HCT116 (cell line): ENCODE data around the gene MYPN. TPM values are rescaled to one million over a fixed set of nuclear protein-coding genes. Genes with fewer than 3 reads are reported as not detected.

Source experiments
- ATAC-seq: fragments of 200-7000 bp; cut with Tn5 transposase; 2 replicates; pipeline ENCODE4 v1.9.1; 2020; ENCODE audit warnings: mild to moderate bottlenecking, moderate library complexity
- BruUV-seq: library from RNA; stranded (reverse); fragments of 400-500 nt; replicated peaks from 2 replicates; lab custom pipeline; 2021; lab: Mats Ljungman, UMichigan
- CTCF ChIA-PET: fragments of 300-600 bp; sonication (Branson Sonifier 250); formaldehyde crosslinking; loops from one replicate; lab custom pipeline; 2021; ENCODE audit warnings: antibody characterized with exemption; lab: Charles Lee
- POLR2A ChIA-PET: fragments of 300-600, 350-600 bp; sonication (Branson Sonifier 250); formaldehyde crosslinking; loops from one replicate; lab custom pipeline; 2021; ENCODE audit warnings: antibody characterized with exemption; lab: Charles Lee
- RAD21 ChIA-PET, 2 experiments: fragments of 300-600 bp; sonication (Branson Sonifier 250); formaldehyde crosslinking; loops; one replicate each; lab custom pipeline; 2023; ENCODE audit warnings: low total read pairs in 2 of 2; ENCODE audit not compliant: uncharacterized antibody in 2 of 2, unreplicated experiment in 2 of 2, low non-redundant PET in 1 of 2; lab: Charles Lee
- DNase-seq: peaks from one replicate; pipeline ENCODE4 v3.0.0-alpha.2; 2010; ENCODE audit warnings: low read depth, low spot score
- H2AFZ ChIP-seq: fragments of 200-600 bp; shearing (Covaris generic), sonication (generic); 2 replicates; pipeline ENCODE4 v1.6.1; 2017; ENCODE audit warnings: low read depth, mixed run types, mixed read lengths, antibody characterized with exemption, low read length; ENCODE audit not compliant: poor library complexity, severe bottlenecking
- H3K27ac ChIP-seq: 2 replicates; pipeline ENCODE4 v1.5.1; 2012; ENCODE audit warnings: low read depth, low read length
- H3K27me3 ChIP-seq: fragments of 200-600 bp; sonication (generic); 2 replicates; pipeline ENCODE4 v1.6.1; 2016; ENCODE audit warnings: mixed run types, low read length, mixed read lengths; ENCODE audit not compliant: insufficient read depth
- H3K36me3 ChIP-seq, 2 experiments: fragments of 200-500 bp in 1 of 2; fragments of 200-600 bp in 1 of 2; sonication (Bioruptor generic) in 1 of 2; sonication (generic) in 1 of 2; 2 replicates each; pipeline versions ENCODE4 v1.5.1 to v1.6.1; 2014 to 2016; ENCODE audit warnings: low read length in 2 of 2, inconsistent platforms in 1 of 2, mixed read lengths in 1 of 2, mixed run types in 1 of 2; ENCODE audit not compliant: insufficient read depth in 2 of 2, control insufficient read depth in 1 of 2
- H3K4me1 ChIP-seq, 2 experiments: fragments of 200-600 bp in 1 of 2; sonication (generic) in 1 of 2; 2 replicates each; pipeline versions ENCODE4 v1.5.1 to v1.6.1; 2012 to 2017; ENCODE audit warnings: low read length in 2 of 2, inconsistent platforms in 1 of 2, mild to moderate bottlenecking in 1 of 2, mixed read lengths in 1 of 2, mixed run types in 1 of 2, moderate library complexity in 1 of 2; ENCODE audit not compliant: insufficient read depth in 2 of 2, control insufficient read depth in 1 of 2
- H3K4me2 ChIP-seq: fragments of 200-600 bp; sonication (generic); 2 replicates; pipeline ENCODE4 v1.6.1; 2017; ENCODE audit warnings: mixed run types, low read length, mixed read lengths
- H3K4me3 ChIP-seq, 2 experiments: fragments of 200-600 bp in 1 of 2; sonication (generic) in 1 of 2; replicated peaks in 1 of 2; 2 replicates each; pipeline ENCODE4 v1.5.1; 2011 to 2016; ENCODE audit warnings: low read length in 2 of 2, control low read depth in 1 of 2, low read depth in 1 of 2, mild to moderate bottlenecking in 1 of 2, mixed read lengths in 1 of 2, mixed run types in 1 of 2
- H3K79me2 ChIP-seq: fragments of 200-600 bp; sonication (generic); 2 replicates; pipeline ENCODE4 v1.6.1; 2017; ENCODE audit warnings: mild to moderate bottlenecking, mixed run types, low read length, moderate library complexity, mixed read lengths; ENCODE audit not compliant: insufficient read depth
- H3K9ac ChIP-seq: fragments of 200-600 bp; sonication (generic); 2 replicates; pipeline ENCODE4 v1.6.1; 2016; ENCODE audit warnings: low read length, mixed read lengths
- H3K9me2 ChIP-seq: fragments of 200-600 bp; sonication (generic), shearing (Covaris generic); 2 replicates; pipeline ENCODE4 v1.6.1; 2017; ENCODE audit warnings: mixed run types, mild to moderate bottlenecking, moderate library complexity; ENCODE audit not compliant: insufficient read depth
- H3K9me3 ChIP-seq, 2 experiments: fragments of 200-500 bp in 1 of 2; fragments of 200-600 bp in 1 of 2; sonication (Bioruptor generic) in 1 of 2; sonication (generic) in 1 of 2; 2 replicates each; pipeline ENCODE4 v1.6.1; 2014 to 2017; ENCODE audit warnings: low read length in 2 of 2, mixed read lengths in 2 of 2, inconsistent platforms in 1 of 2, low read depth in 1 of 2, mild to moderate bottlenecking in 1 of 2, mixed run types in 1 of 2, moderate library complexity in 1 of 2; ENCODE audit not compliant: control insufficient read depth in 1 of 2, insufficient read depth in 1 of 2
- H4K20me1 ChIP-seq: fragments of 200-600 bp; sonication (generic), shearing (Covaris generic); 2 replicates; pipeline ENCODE4 v1.6.1; 2017; ENCODE audit warnings: mixed run types, mild to moderate bottlenecking, moderate library complexity; ENCODE audit not compliant: insufficient read depth
- CEBPB ChIP-seq: IDR thresholded peaks from 2 replicates; pipeline ENCODE4 v1.6.1; 2012; ENCODE audit warnings: low read depth
- EGR1 ChIP-seq: IDR thresholded peaks from 2 replicates; pipeline ENCODE4 v1.6.1; 2012; ENCODE audit warnings: low read depth
- ELF1 ChIP-seq: IDR thresholded peaks from 2 replicates; pipeline ENCODE4 v1.6.1; 2012; ENCODE audit warnings: low read depth, borderline replicate concordance
- EZH2 ChIP-seq: fragments of 200-600 bp; sonication (generic); IDR thresholded peaks from 2 replicates; pipeline ENCODE4 v1.6.1; 2017; ENCODE audit warnings: antibody characterized with exemption, mixed run types
- FOSL1 ChIP-seq: IDR thresholded peaks from 2 replicates; pipeline ENCODE4 v1.6.1; 2012; ENCODE audit warnings: low read depth
- POLR2A ChIP-seq: IDR thresholded peaks from 2 replicates; pipeline ENCODE4 v1.7.0; 2011; ENCODE audit warnings: borderline replicate concordance; ENCODE audit not compliant: insufficient read depth, insufficient read length; ENCODE audit errors: extremely low read depth
- POLR2AphosphoS5 ChIP-seq: IDR thresholded peaks from 2 replicates; pipeline ENCODE4 v1.6.1; 2011; ENCODE audit warnings: mild to moderate bottlenecking, low read depth, low read length, moderate library complexity
- SRF ChIP-seq: IDR thresholded peaks from 2 replicates; pipeline ENCODE4 v1.6.1; 2012; ENCODE audit warnings: low read depth
- ZFX ChIP-seq: fragments of 450-650 bp; IDR thresholded peaks from 2 replicates; pipeline ENCODE4 v1.6.1; 2017
- ZNF274 ChIP-seq: fragments of 200-500 bp; sonication (Bioruptor generic); IDR thresholded peaks from 2 replicates; pipeline ENCODE4 v1.6.1; 2014; ENCODE audit warnings: mild to moderate bottlenecking, low read depth, low read length, inconsistent platforms
- intact Hi-C: fragments of 100-400 bp; cut with micrococcal nuclease; formaldehyde crosslinking; loops from 2 replicates; pipeline ENCODE4 v1.10.0; 2022
- total RNA-seq: library from RNA; stranded (reverse); gene quantifications from one replicate; pipeline ENCODE4 v1.2.1, GENCODE V29; 2021; ENCODE audit not compliant: unreplicated experiment
- TF ChIP-seq, protein P1 (sequence below): IDR thresholded peaks from 2 replicates; pipeline ENCODE4 v1.6.1; 2012; ENCODE audit warnings: low read depth
- TF ChIP-seq, protein P2 (sequence below): IDR thresholded peaks from 2 replicates; pipeline ENCODE4 v1.6.1; 2011; ENCODE audit warnings: mild to moderate bottlenecking, low read length, moderate library complexity; ENCODE audit not compliant: insufficient replicate concordance; ENCODE audit errors: extremely low read depth
- TF ChIP-seq, protein P3 (sequence below): IDR thresholded peaks from 2 replicates; pipeline ENCODE4 v1.6.1; 2012

Gene MYPN
- total RNA-seq, 1 experiment from 2014 or later = 0.34 TPM

DNA sequence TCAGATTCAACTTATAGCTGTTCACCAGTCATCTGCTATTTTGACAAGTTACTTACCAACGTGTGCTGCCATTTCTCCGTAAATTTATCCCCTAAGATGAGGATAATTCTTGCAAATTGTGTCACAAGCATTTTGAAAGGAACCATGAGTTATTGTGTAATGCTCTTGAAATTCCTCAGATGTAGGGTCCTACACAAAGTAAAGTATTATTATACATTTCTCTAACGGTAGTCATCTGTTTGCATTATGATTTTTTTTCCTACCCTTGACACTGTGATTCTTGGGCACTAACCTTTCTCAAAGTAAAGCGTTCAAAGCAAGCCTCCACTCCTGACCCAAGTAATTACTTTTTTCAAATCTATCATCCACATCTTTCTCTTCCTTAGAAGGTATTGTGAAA, 42.3 kb upstream of the MYPN start:
- CTCF ChIA-PET = no interaction called here
- Histone ChIP-seq H3K27ac (no peak overlapping the region), H3K4me2 (no peak overlapping the region)
- TF ChIP-seq SRF (no peak), POLR2A (no peak), EZH2 (no peak), FOSL1 (no peak), ZFX (no peak), EGR1 (no peak), ELF1 (no peak), POLR2AphosphoS5 (no peak), CEBPB (no peak), ZNF274 (no peak)
- TF ChIP-seq, protein P1, sequence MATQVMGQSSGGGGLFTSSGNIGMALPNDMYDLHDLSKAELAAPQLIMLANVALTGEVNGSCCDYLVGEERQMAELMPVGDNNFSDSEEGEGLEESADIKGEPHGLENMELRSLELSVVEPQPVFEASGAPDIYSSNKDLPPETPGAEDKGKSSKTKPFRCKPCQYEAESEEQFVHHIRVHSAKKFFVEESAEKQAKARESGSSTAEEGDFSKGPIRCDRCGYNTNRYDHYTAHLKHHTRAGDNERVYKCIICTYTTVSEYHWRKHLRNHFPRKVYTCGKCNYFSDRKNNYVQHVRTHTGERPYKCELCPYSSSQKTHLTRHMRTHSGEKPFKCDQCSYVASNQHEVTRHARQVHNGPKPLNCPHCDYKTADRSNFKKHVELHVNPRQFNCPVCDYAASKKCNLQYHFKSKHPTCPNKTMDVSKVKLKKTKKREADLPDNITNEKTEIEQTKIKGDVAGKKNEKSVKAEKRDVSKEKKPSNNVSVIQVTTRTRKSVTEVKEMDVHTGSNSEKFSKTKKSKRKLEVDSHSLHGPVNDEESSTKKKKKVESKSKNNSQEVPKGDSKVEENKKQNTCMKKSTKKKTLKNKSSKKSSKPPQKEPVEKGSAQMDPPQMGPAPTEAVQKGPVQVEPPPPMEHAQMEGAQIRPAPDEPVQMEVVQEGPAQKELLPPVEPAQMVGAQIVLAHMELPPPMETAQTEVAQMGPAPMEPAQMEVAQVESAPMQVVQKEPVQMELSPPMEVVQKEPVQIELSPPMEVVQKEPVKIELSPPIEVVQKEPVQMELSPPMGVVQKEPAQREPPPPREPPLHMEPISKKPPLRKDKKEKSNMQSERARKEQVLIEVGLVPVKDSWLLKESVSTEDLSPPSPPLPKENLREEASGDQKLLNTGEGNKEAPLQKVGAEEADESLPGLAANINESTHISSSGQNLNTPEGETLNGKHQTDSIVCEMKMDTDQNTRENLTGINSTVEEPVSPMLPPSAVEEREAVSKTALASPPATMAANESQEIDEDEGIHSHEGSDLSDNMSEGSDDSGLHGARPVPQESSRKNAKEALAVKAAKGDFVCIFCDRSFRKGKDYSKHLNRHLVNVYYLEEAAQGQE = no peak
- TF ChIP-seq, protein P2, sequence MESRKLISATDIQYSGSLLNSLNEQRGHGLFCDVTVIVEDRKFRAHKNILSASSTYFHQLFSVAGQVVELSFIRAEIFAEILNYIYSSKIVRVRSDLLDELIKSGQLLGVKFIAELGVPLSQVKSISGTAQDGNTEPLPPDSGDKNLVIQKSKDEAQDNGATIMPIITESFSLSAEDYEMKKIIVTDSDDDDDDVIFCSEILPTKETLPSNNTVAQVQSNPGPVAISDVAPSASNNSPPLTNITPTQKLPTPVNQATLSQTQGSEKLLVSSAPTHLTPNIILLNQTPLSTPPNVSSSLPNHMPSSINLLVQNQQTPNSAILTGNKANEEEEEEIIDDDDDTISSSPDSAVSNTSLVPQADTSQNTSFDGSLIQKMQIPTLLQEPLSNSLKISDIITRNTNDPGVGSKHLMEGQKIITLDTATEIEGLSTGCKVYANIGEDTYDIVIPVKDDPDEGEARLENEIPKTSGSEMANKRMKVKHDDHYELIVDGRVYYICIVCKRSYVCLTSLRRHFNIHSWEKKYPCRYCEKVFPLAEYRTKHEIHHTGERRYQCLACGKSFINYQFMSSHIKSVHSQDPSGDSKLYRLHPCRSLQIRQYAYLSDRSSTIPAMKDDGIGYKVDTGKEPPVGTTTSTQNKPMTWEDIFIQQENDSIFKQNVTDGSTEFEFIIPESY = no peak
- TF ChIP-seq, protein P3, sequence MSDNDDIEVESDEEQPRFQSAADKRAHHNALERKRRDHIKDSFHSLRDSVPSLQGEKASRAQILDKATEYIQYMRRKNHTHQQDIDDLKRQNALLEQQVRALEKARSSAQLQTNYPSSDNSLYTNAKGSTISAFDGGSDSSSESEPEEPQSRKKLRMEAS = no peak
- TF ChIP-seq, all 23 proteins: peak for 0
- H3K27me3 ChIP-seq = no peaks in the 10 kb centered on the region
- no peak overlapping the region for H3K9ac ChIP-seq
- H3K9me2 ChIP-seq = no peaks in the 10 kb centered on the region
- RAD21 ChIA-PET = no interaction called here
- no peaks in the 10 kb centered on the region for H3K9me3 ChIP-seq
- H3K4me1 ChIP-seq = no peaks in the 10 kb centered on the region
- H3K79me2 ChIP-seq = peaks cover 79% of the 10 kb centered on the region
- peaks cover 4 to 9% of the 10 kb centered on the region in 2 experiments; a peak in 2 of 4 replicates for H3K36me3 ChIP-seq
- no peaks in the 10 kb centered on the region for H4K20me1 ChIP-seq
- no peak overlapping the region for H3K4me3 ChIP-seq
- intact Hi-C loops = no loop called here
- DNase-seq = no peak
- no TSS peak for BruUV-seq
- ATAC-seq = no peak
- POLR2A ChIA-PET = no interaction called here
- H2AFZ ChIP-seq = no peak overlapping the region
